Psoas muscle (tissue), 8 donors: ENCODE data around the gene LMO7. TPM values are rescaled to one million over a fixed set of nuclear protein-coding genes. Genes with fewer than 3 reads are reported as not detected.

Source experiments
- ATAC-seq, 4 donors: fragments of 200-7000 bp; cut with Tn5 transposase; one replicate each; pipeline ENCODE4 v1.9.1; 2020; ENCODE audit warnings: moderate library complexity in 3 of 4, mild to moderate bottlenecking in 2 of 4
- DNase-seq, 2 donors: peaks; one replicate each; pipeline ENCODE4 v3.0.0-alpha.2; 2020
- H3K27ac ChIP-seq: fragments of 200-600 bp; one replicate; pipeline ENCODE4 v1.8.0; 2022
- H3K27me3 ChIP-seq, 3 donors: fragments of 200-600 bp in 1 of 3; one replicate each; pipeline versions ENCODE4 v1.6.1 to v1.8.0; 2013 to 2022; ENCODE audit warnings: low read length in 2 of 3, mild to moderate bottlenecking in 2 of 3, moderate library complexity in 1 of 3; ENCODE audit not compliant: insufficient read depth in 3 of 3
- H3K36me3 ChIP-seq, 2 donors: fragments of 200-600 bp in 1 of 2; one replicate each; pipeline versions ENCODE4 v1.6.1 to v1.8.0; 2013 to 2022; ENCODE audit warnings: low read depth in 1 of 2, mild to moderate bottlenecking in 1 of 2, moderate library complexity in 1 of 2; ENCODE audit not compliant: insufficient read depth in 1 of 2
- H3K4me1 ChIP-seq: fragments of 200-600 bp; one replicate; pipeline ENCODE4 v1.8.0; 2022
- H3K4me3 ChIP-seq: fragments of 200-600 bp; one replicate; pipeline ENCODE4 v1.8.0; 2022; ENCODE audit warnings: mild to moderate bottlenecking
- H3K9me3 ChIP-seq: fragments of 200-600 bp; one replicate; pipeline ENCODE4 v1.8.0; 2022
- WGBS, 3 donors: extraction: QIAGEN DNeasy Blood & Tissue Kit; methylation state at CpG; one replicate each; pipeline versions ENCODE4 v1.1.6 to v1.1.7; 2013; 5-methylcytosine and 5-hydroxymethylcytosine counted together
- intact Hi-C, 2 donors: fragments of 100-400 bp; cut with DNase I; formaldehyde crosslinking; loops; one replicate each; pipeline versions ENCODE4 v1.11.0 to v1.14.2; 2022
- polyA plus RNA-seq, 3 donors: library from polyadenylated mRNA; stranded (reverse); fragments of 200-250 nt; gene quantifications; one replicate each; pipeline ENCODE4 v1.2.3, GENCODE V29; 2013
- total RNA-seq, 4 donors: library from RNA; stranded (reverse); fragmentation: NEBNext Ultra II Directional in 2 of 4; extraction: Animal tissue kit (Norgen Biotek cat#: 25700) in 2 of 4; gene quantifications; one replicate each; pipeline versions ENCODE4 v1.2.1 to v1.2.4, GENCODE V29; 2021 to 2023
- TF ChIP-seq, protein P1 (sequence below): fragments of 200-600 bp; IDR thresholded peaks from one replicate; pipeline ENCODE4 v1.8.0; 2022; ENCODE audit warnings: antibody characterized with exemption
- donor health status: healthy with polysubstance abuse.
- donor health status: DM: no; HTN: no; CAD: no; lungs with moderate emphysema.
- donor health status: Bipolar disorder and iron deficiency.
- donor health status: healthy.
- donor health status: DM: yes; HTN: yes; CAD: no.
- donor health status: DM: no; HTN: no; CAD: no.
- donor health status: DM: no; HTN: no; CAD: no.
- donor health status: DM: yes; HTN: yes; CAD: no.

Gene LMO7
- total and polyA plus RNA-seq, 7 donors, result 15.3 to 271 (median 97.9) TPM

DNA sequence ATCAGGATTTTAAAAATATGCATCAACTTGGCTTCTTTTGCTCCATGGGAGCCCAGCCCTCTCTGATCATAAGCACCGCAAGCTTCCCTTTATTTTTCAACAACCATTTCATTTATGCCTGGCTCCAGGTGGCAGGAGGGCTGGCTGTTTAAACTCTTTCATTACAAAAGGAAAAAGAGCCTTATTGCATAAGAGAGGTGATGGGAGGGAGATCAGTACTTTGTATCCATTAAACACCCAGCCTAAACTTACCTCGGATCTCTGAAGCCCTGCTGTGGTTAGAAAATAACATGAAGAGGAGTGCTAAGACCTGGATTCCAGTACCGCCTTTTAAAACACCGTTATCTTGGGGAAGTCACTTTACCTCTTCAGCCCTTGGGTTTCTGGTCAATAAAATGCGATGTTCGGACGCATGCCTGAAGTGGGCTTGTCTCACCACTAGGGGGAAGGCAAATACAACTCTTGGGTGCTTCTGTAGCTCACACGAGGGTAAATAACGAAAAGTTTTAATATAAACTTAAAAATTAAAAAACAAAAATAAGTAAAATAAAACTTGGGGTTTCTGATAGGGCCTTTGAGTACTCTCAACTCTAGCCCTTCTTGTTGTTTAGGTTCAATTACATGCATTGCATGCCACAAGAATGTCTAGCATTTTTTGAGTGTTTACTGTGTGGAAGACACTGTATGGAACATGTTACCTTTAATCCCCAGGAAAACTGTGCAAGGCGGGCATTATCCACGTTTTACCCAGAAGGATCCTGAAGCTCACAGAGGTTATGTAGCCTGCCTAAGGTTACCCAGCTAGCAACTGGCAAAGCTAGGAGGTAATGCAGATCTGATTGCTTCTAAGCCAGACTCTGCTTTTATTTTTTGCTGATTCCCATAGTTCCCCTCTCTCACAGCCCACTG lies 240.3 kb downstream of the LMO7 start:
- Histone ChIP-seq H3K9me3 (no peaks in the 10 kb centered on the region), H3K36me3 (no peaks in the 10 kb centered on the region), H3K27me3 (no peaks in the 10 kb centered on the region), H3K4me1 (peaks cover 3% of the 10 kb centered on the region), H3K27ac (no peak overlapping the region), H3K4me3 (no peak overlapping the region)
- ATAC-seq (peak; percentile 68 to 94 (median 84)), DNase-seq (peak in 1 of 2 donors; percentile 27)
- intact Hi-C loops, result loop anchor here (1.0 to 2.0 kb wide), 2 partner anchors 594 to 597 kb away; no protein-coding TSS in a partner anchor
- WGBS, 3 donors, result 14 to 23% (median 15%) methylated on average over 11 of the region's 11 CpGs
- TF ChIP-seq, protein P1, sequence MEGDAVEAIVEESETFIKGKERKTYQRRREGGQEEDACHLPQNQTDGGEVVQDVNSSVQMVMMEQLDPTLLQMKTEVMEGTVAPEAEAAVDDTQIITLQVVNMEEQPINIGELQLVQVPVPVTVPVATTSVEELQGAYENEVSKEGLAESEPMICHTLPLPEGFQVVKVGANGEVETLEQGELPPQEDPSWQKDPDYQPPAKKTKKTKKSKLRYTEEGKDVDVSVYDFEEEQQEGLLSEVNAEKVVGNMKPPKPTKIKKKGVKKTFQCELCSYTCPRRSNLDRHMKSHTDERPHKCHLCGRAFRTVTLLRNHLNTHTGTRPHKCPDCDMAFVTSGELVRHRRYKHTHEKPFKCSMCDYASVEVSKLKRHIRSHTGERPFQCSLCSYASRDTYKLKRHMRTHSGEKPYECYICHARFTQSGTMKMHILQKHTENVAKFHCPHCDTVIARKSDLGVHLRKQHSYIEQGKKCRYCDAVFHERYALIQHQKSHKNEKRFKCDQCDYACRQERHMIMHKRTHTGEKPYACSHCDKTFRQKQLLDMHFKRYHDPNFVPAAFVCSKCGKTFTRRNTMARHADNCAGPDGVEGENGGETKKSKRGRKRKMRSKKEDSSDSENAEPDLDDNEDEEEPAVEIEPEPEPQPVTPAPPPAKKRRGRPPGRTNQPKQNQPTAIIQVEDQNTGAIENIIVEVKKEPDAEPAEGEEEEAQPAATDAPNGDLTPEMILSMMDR, result peak; percentile 96

DNA sequence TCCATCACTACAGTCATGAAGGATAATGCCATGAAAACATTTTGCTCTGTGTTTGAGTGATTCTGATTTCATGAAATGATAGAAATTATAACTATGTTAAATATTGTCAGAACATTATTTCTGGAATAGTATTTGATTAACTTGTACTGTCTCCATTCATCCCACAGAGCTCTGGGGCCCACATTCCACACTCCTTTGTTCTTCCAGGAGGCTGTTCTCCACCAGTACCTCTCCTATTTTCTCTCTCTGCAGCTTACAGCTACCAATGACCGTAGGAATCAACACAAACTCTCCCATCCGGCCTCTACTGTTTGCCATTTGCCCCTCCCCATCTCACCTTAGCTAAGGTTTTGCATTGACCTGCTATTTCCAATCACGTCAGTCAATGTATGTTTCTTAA lies 240.9 kb downstream of the LMO7 start:
- WGBS, 3 donors, result 94 to 100% (median 96%) methylated on average over 3 of the region's 3 CpGs
- Histone ChIP-seq H3K4me3 (no peak overlapping the region), H3K4me1 (peaks cover 3% of the 10 kb centered on the region), H3K9me3 (no peaks in the 10 kb centered on the region), H3K27me3 (no peaks in the 10 kb centered on the region), H3K36me3 (no peaks in the 10 kb centered on the region), H3K27ac (no peak overlapping the region)
- DNase-seq (no peak), ATAC-seq (no peak)
- intact Hi-C loops, result loop anchor here in 1 of 2 donors (2.0 kb wide), 1 partner anchor 594 kb away; no protein-coding TSS in a partner anchor
- TF ChIP-seq, protein P1, result no peak

DNA sequence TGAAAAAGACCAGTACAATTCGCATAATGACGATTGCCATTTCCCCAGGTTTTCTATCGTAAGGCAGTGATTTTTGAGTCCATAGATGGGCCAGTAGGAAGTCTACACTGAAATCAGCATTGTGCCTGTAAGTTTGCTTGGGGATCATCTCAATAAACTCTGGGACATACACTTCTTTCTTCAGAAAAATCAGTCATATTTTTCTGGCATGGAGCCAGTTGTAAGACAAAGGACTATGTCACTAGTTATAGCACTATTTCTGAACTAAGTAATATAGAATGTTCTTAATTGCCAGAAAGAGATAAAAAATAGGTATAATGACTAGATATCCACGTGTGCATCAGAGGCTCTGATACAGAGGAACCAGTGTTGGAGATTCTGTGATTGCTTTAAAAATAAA lies 243.5 kb downstream of the LMO7 start:
- H3K36me3 ChIP-seq, result no peaks in the 10 kb centered on the region
- 89 to 92% (median 92%) methylated on average over 4 of the region's 4 CpGs for WGBS, 3 donors
- TF ChIP-seq, protein P1, result no peak
- intact Hi-C loops, result no loop called here
- ATAC-seq (no peak), DNase-seq (no peak)
- peaks cover 3% of the 10 kb centered on the region for H3K4me1 ChIP-seq
- H3K4me3 ChIP-seq, result no peak overlapping the region
- no peaks in the 10 kb centered on the region for H3K9me3 ChIP-seq
- H3K27me3 ChIP-seq, result no peaks in the 10 kb centered on the region
- no peak overlapping the region for H3K27ac ChIP-seq

DNA sequence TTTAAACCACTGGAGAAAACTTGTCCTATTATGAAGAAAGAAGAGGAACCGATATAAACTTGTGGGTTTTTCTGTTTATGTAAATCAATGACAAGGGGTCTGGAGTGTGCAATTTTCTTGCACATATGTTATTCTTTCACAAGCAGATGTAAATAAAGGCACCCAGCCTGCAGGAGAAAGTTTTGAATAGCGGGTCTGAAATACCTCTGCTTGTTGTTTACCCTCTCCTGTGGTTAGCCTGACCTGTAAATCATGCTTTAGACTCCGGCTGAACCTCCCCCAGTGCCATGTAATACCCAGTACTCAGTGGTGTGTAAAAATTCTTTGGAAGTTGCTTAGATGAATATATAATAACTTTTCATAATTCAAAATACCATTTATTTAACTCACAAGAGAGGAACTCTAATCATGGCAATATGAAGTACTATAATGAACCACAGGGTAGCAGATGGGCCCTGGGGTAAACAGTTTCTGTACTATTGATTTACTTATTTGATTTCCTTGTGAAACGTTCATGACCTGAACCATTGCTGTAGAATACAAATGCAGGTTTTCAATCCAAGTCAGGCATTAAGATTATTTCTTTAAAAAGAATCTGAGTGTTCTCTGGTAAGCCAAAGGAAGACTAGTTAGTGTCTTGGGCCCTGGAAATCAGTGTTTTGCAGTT lies 245.1 kb downstream of the LMO7 start:
- 68 to 75% (median 74%) methylated on average over 4 of the region's 4 CpGs for WGBS, 3 donors
- Histone ChIP-seq H3K27me3 (no peaks in the 10 kb centered on the region), H3K4me3 (no peak overlapping the region), H3K36me3 (no peaks in the 10 kb centered on the region), H3K27ac (no peak overlapping the region), H3K4me1 (peaks cover 3% of the 10 kb centered on the region), H3K9me3 (no peaks in the 10 kb centered on the region)
- intact Hi-C loops, result no loop called here
- ATAC-seq (no peak), DNase-seq (no peak)
- TF ChIP-seq, protein P1, result no peak
